Neural cell (in vitro differentiated cells): ENCODE data around the gene TAPBPL. TPM values are rescaled to one million over a fixed set of nuclear protein-coding genes. Genes with fewer than 3 reads are reported as not detected.

ENCODE experiments used
- H2AFZ ChIP-seq: fragments of 200-600, 300-800 bp; sonication (generic), shearing (Covaris generic); 2 replicates; pipeline ENCODE4 v1.6.0; 2014; ENCODE audit warnings: low read depth, mild to moderate bottlenecking, antibody characterized with exemption, low read length, moderate library complexity
- H3F3A ChIP-seq: fragments of 200-600 bp; shearing (Covaris generic); 2 replicates; pipeline ENCODE4 v1.6.1; 2016; ENCODE audit warnings: mild to moderate bottlenecking, moderate library complexity, mixed read lengths, antibody characterized with exemption, low read length; ENCODE audit not compliant: insufficient read depth, poor library complexity, severe bottlenecking
- H3K27ac ChIP-seq: fragments of 200-600, 300-800 bp; sonication (generic), shearing (Covaris generic); 2 replicates; pipeline ENCODE4 v1.5.1; 2014; ENCODE audit warnings: mild to moderate bottlenecking, low read length, moderate library complexity
- H3K27me3 ChIP-seq: fragments of 300-800, 200-600 bp; sonication (generic), shearing (Covaris generic); 2 replicates; pipeline ENCODE4 v1.6.0; 2014; ENCODE audit warnings: mild to moderate bottlenecking, low read depth, low read length, moderate library complexity; ENCODE audit not compliant: insufficient read depth
- H3K36me3 ChIP-seq: fragments of 300-800, 200-600 bp; sonication (generic), shearing (Covaris generic); 2 replicates; pipeline ENCODE4 v1.5.1; 2014; ENCODE audit warnings: mild to moderate bottlenecking, antibody characterized with exemption, low read length, moderate library complexity; ENCODE audit not compliant: insufficient read depth
- H3K4me2 ChIP-seq: fragments of 300-800, 200-600 bp; sonication (generic), shearing (Covaris generic); 2 replicates; pipeline ENCODE4 v1.6.0; 2014; ENCODE audit warnings: mild to moderate bottlenecking, low read length
- H3K4me3 ChIP-seq: fragments of 300-800, 200-600 bp; sonication (generic), shearing (Covaris generic); 2 replicates; pipeline ENCODE4 v1.5.1; 2014; ENCODE audit warnings: mild to moderate bottlenecking, low read length, moderate library complexity
- H3K79me2 ChIP-seq: fragments of 200-600 bp; shearing (Covaris generic); replicated peaks from 2 replicates; pipeline ENCODE4 v1.6.0; 2014; ENCODE audit warnings: mild to moderate bottlenecking, low read length, moderate library complexity; ENCODE audit not compliant: insufficient read depth
- H3K9ac ChIP-seq: fragments of 300-800, 200-600 bp; sonication (generic), shearing (Covaris generic); 2 replicates; pipeline ENCODE4 v1.6.1; 2016; ENCODE audit warnings: mild to moderate bottlenecking, low read length, mixed read lengths
- H3K9me2 ChIP-seq: fragments of 200-600 bp; shearing (Covaris generic); 2 replicates; pipeline ENCODE4 v1.6.1; 2016; ENCODE audit warnings: mild to moderate bottlenecking, low read length, mixed read lengths; ENCODE audit not compliant: insufficient read depth
- H3K9me3 ChIP-seq: fragments of 200-600, 300-800 bp; sonication (generic), shearing (Covaris generic); 2 replicates; pipeline ENCODE4 v1.6.1; 2016; ENCODE audit warnings: mild to moderate bottlenecking, mixed run types, low read length, moderate library complexity, mixed read lengths
- H4K20me1 ChIP-seq: fragments of 200-600 bp; shearing (Covaris generic); 2 replicates; pipeline ENCODE4 v1.6.1; 2016; ENCODE audit warnings: mild to moderate bottlenecking, mixed run types; ENCODE audit not compliant: insufficient read depth
- CTCF ChIP-seq: fragments of 450-650 bp; IDR thresholded peaks from 2 replicates; pipeline ENCODE4 v1.5.1; 2014; ENCODE audit warnings: antibody characterized with exemption, mild to moderate bottlenecking, moderate library complexity; ENCODE audit not compliant: poor library complexity, severe bottlenecking
- EP300 ChIP-seq: fragments of 450-650 bp; conservative IDR thresholded peaks from 2 replicates; pipeline ENCODE4 v1.6.1; 2014; ENCODE audit warnings: antibody characterized with exemption, mild to moderate bottlenecking, moderate library complexity; ENCODE audit not compliant: poor library complexity, severe bottlenecking
- EZH2 ChIP-seq: fragments of 200-600, 300-800 bp; shearing (Covaris generic), sonication (generic); IDR thresholded peaks from 2 replicates; pipeline ENCODE4 v1.6.1; 2014; ENCODE audit warnings: antibody characterized with exemption, low read length, borderline replicate concordance, mild to moderate bottlenecking; ENCODE audit not compliant: insufficient read depth, poor library complexity, severe bottlenecking
- MXI1 ChIP-seq: fragments of 450-650 bp; conservative IDR thresholded peaks from 2 replicates; pipeline ENCODE4 v1.6.1; 2014; ENCODE audit warnings: antibody characterized with exemption, mild to moderate bottlenecking; ENCODE audit not compliant: poor library complexity, severe bottlenecking
- POLR2AphosphoS5 ChIP-seq: IDR thresholded peaks from 2 replicates; pipeline ENCODE4 v1.6.1; 2012
- RAD21 ChIP-seq: fragments of 450-650 bp; conservative IDR thresholded peaks from 2 replicates; pipeline ENCODE4 v1.6.1; 2014; ENCODE audit warnings: antibody characterized with exemption, mild to moderate bottlenecking, moderate library complexity
- SMC3 ChIP-seq: fragments of 450-650 bp; conservative IDR thresholded peaks from 2 replicates; pipeline ENCODE4 v1.6.1; 2014; ENCODE audit warnings: antibody characterized with exemption, mild to moderate bottlenecking, moderate library complexity; ENCODE audit not compliant: poor library complexity
- TAF1 ChIP-seq: IDR thresholded peaks from 2 replicates; pipeline ENCODE4 v1.6.1; 2012; ENCODE audit warnings: low read depth
- polyA plus RNA-seq: library from polyadenylated mRNA; depleted of rRNA; stranded (reverse); fragments of >200 nt; gene quantifications from 2 replicates; pipeline ENCODE4 v1.2.3, GENCODE V29; 2014
- TF ChIP-seq, protein P1 (sequence below): IDR thresholded peaks from 2 replicates; pipeline ENCODE4 v1.6.1; 2012; ENCODE audit warnings: borderline replicate concordance

Gene TAPBPL
- polyA plus RNA-seq, 1 donor from 2014 or later = not detected

- H3K4me3 ChIP-seq = no peak overlapping the region
- H3K9ac ChIP-seq = peak overlapping the region; percentile 70
- peak overlapping the region; percentile 83 for H2AFZ ChIP-seq
These were observed 552 bp downstream of the TAPBPL start for GRCh38 chr12:6452245-6452943.

DNA sequence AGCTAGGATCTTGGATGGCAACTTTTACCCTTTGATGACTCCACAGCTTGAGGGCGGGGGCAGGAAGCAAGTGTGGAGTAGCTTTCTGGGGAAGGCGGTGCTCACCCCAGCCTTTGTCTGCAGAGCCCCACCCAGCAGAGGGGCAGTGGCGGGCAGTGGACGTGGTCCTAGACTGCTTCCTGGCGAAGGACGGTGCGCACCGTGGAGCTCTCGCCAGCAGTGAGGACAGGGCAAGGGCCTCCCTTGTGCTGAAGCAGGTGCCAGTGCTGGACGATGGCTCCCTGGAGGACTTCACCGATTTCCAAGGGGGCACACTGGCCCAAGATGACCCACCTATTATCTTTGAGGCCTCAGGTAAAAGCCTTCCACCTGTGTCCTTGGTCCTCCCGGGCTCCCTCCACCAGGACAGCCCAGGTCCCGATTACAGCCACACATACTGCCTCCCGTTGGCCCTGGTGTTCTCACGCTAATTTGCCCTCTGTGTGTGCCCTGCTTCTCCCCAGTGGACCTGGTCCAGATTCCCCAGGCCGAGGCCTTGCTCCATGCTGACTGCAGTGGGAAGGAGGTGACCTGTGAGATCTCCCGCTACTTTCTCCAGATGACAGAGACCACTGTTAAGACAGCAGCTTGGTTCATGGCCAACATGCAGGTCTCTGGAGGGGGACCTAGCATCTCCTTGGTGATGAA is 1.2 kb downstream of the TAPBPL start:
- H3K4me2 ChIP-seq = no peak overlapping the region
- no peaks in the 10 kb centered on the region for H3K27me3 ChIP-seq
- H3K4me3 ChIP-seq = no peak overlapping the region
- no peaks in the 10 kb centered on the region for H3K9me3 ChIP-seq
- no peaks in the 10 kb centered on the region for H3F3A ChIP-seq
- H2AFZ ChIP-seq = no peak overlapping the region
- no peak overlapping the region for H3K27ac ChIP-seq
- H4K20me1 ChIP-seq = no peaks in the 10 kb centered on the region
- no peaks in the 10 kb centered on the region for H3K9me2 ChIP-seq
- H3K9ac ChIP-seq = no peak overlapping the region
- no peaks in the 10 kb centered on the region for H3K36me3 ChIP-seq
- H3K79me2 ChIP-seq = no peaks in the 10 kb centered on the region
- TF ChIP-seq RAD21 (no peak), MXI1 (no peak), TAF1 (no peak), EZH2 (no peak), POLR2AphosphoS5 (no peak), CTCF (no peak), EP300 (no peak)

More at GRCh38 chr12:6452245-6452943, 552 bp downstream of the TAPBPL start:
- Histone ChIP-seq H3K9me3 (no peaks in the 10 kb centered on the region), H3F3A (no peaks in the 10 kb centered on the region), H3K79me2 (no peaks in the 10 kb centered on the region), H3K9me2 (no peaks in the 10 kb centered on the region), H3K27me3 (no peaks in the 10 kb centered on the region), H3K27ac (peak overlapping the region; percentile 58), H3K4me2 (no peak overlapping the region), H3K36me3 (no peaks in the 10 kb centered on the region), H4K20me1 (no peaks in the 10 kb centered on the region)
- TF ChIP-seq, protein P1, sequence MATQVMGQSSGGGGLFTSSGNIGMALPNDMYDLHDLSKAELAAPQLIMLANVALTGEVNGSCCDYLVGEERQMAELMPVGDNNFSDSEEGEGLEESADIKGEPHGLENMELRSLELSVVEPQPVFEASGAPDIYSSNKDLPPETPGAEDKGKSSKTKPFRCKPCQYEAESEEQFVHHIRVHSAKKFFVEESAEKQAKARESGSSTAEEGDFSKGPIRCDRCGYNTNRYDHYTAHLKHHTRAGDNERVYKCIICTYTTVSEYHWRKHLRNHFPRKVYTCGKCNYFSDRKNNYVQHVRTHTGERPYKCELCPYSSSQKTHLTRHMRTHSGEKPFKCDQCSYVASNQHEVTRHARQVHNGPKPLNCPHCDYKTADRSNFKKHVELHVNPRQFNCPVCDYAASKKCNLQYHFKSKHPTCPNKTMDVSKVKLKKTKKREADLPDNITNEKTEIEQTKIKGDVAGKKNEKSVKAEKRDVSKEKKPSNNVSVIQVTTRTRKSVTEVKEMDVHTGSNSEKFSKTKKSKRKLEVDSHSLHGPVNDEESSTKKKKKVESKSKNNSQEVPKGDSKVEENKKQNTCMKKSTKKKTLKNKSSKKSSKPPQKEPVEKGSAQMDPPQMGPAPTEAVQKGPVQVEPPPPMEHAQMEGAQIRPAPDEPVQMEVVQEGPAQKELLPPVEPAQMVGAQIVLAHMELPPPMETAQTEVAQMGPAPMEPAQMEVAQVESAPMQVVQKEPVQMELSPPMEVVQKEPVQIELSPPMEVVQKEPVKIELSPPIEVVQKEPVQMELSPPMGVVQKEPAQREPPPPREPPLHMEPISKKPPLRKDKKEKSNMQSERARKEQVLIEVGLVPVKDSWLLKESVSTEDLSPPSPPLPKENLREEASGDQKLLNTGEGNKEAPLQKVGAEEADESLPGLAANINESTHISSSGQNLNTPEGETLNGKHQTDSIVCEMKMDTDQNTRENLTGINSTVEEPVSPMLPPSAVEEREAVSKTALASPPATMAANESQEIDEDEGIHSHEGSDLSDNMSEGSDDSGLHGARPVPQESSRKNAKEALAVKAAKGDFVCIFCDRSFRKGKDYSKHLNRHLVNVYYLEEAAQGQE = no peak
- TF ChIP-seq CTCF (no peak), SMC3 (no peak), EP300 (no peak), TAF1 (no peak), POLR2AphosphoS5 (no peak), EZH2 (no peak), RAD21 (no peak), MXI1 (no peak)
